GM12864 (cell line): ENCODE data around the gene PRRT3.
A peak's percentile ranks its signal among the peaks of the same experiment; 100 is the strongest.

ENCODE experiments used
- DNase-seq: peaks from one replicate; pipeline ENCODE4 v3.0.0-alpha.2; 2011; ENCODE audit warnings: low read depth
- H3K4me3 ChIP-seq: 2 replicates; pipeline ENCODE4 v1.5.1; 2011; ENCODE audit warnings: mild to moderate bottlenecking, low read depth, low read length, control low read depth
- TF ChIP-seq, protein P1 (sequence below): IDR thresholded peaks from 2 replicates; pipeline ENCODE4 v1.5.1; 2011; ENCODE audit warnings: low read depth, mild to moderate bottlenecking, moderate library complexity, low read length, control low read depth, inconsistent platforms; ENCODE audit errors: missing control alignments

PRRT3 gene

DNA sequence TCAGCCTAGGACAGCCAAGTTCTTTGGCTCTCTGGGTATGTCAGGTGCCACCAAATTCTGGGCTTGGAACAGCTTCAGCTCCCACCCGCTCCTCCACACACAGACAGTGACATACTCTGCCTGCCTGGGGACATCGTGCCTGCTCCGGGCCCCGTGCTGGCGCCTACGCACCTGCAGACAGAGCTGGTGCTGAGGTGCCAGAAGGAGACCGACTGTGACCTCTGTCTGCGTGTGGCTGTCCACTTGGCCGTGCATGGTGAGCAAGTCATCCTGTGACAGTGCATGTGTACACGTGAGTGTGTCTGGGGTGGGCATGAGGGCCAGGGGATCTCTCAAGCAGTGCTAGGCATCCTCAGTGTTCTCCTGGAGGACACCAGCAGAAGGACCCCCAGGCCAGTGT lies 34.4 kb downstream of the PRRT3 start:
- no peak overlapping the region for H3K4me3 ChIP-seq
- DNase-seq = no peak
- TF ChIP-seq, protein P1, sequence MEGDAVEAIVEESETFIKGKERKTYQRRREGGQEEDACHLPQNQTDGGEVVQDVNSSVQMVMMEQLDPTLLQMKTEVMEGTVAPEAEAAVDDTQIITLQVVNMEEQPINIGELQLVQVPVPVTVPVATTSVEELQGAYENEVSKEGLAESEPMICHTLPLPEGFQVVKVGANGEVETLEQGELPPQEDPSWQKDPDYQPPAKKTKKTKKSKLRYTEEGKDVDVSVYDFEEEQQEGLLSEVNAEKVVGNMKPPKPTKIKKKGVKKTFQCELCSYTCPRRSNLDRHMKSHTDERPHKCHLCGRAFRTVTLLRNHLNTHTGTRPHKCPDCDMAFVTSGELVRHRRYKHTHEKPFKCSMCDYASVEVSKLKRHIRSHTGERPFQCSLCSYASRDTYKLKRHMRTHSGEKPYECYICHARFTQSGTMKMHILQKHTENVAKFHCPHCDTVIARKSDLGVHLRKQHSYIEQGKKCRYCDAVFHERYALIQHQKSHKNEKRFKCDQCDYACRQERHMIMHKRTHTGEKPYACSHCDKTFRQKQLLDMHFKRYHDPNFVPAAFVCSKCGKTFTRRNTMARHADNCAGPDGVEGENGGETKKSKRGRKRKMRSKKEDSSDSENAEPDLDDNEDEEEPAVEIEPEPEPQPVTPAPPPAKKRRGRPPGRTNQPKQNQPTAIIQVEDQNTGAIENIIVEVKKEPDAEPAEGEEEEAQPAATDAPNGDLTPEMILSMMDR = no peak

DNA sequence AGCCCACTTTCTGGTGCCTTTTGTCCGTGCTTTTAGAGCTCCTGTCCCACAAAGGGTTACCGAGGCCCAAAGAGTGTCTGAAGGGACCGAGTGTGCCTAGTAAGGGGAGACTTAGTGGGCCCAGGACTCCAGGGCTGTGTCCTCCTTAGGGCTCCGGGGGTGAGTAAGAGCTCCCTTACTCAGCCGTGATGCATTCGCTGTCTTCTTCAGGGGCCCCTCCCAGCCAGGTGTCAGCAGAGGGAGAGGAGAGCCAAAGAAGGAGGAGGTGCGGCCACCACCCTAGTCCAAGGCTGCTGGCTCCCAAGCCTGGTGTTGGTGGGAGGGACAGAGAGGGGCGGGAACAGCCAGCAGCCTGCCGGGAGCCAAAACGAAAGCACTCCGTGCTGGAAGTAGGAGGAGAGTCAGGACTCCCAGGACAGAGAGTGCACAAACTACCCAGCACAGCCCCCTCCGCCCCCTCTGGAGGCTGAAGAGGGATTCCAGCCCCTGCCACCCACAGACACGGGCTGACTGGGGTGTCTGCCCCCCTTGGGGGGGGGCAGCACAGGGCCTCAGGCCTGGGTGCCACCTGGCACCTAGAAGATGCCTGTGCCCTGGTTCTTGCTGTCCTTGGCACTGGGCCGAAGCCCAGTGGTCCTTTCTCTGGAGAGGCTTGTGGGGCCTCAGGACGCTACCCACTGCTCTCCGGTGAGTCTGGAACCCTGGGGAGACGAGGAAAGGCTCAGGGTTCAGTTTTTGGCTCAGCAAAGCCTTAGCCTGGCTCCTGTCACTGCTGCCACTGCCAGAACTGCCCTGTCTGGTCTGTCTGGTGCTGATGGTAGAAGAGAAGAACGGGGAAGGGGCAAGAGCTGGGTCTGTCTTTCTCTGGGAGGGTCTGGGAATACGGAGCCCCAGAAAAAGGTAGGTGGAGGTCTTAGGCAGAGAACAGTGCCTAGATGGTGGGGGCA lies 35.2 kb downstream of the PRRT3 start, which contains the start of gene IL17RC:
Gene IL17RC (plus strand): TSS at position 365 of the 947 bp plus-strand sequence. CDS start 218 bp downstream, at position 583.
- DNase-seq = no peak
- TF ChIP-seq, protein P1 = no peak
- peak within 1 kb of the TSS; percentile 45; the same call in 1 of the 2 replicates for H3K4me3 ChIP-seq

DNA sequence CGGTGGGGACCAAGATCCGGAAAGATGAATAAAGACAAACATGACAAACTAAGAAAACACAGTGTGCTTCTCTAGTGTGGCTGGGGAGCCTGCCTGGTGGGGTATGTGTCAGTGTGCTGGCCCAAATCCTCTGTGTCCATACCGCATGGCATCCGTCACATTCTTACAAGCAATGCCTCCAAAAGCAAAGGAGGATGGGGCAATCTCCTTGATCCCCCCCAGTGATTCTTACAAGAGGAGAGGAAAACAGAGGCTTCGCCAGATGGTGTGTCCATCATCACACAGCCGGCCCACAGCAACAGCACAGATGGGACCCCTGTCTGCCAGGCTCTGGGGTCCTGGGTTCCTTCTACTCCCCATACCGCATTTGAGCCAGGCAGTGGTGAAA lies 35.9 kb downstream of the PRRT3 start:
- TF ChIP-seq, protein P1 = no peak
- DNase-seq = no peak
- no peak overlapping the region for H3K4me3 ChIP-seq

DNA sequence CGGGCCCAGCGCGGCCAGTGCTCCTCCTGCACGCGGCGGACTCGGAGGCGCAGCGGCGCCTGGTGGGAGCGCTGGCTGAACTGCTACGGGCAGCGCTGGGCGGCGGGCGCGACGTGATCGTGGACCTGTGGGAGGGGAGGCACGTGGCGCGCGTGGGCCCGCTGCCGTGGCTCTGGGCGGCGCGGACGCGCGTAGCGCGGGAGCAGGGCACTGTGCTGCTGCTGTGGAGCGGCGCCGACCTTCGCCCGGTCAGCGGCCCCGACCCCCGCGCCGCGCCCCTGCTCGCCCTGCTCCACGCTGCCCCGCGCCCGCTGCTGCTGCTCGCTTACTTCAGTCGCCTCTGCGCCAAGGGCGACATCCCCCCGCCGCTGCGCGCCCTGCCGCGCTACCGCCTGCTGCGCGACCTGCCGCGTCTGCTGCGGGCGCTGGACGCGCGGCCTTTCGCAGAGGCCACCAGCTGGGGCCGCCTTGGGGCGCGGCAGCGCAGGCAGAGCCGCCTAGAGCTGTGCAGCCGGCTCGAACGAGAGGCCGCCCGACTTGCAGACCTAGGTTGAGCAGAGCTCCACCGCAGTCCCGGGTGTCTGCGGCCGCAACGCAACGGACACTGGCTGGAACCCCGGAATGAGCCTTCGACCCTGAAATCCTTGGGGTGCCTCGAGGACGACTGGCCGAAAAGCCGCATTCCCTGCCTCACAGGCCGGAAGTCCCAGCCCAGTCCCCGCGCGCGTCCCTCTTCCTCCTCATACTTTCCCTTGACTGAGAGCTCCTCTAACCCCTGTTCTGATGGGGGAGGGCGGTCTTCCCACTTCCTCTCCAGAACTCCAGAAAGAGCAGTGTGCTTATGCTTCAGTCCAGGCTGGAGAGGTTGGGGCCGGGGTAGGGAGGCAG lies 36.7 kb downstream of the PRRT3 start:
- DNase-seq = no peak
- TF ChIP-seq, protein P1 = no peak
- H3K4me3 ChIP-seq = peak overlapping the region; percentile 45

DNA sequence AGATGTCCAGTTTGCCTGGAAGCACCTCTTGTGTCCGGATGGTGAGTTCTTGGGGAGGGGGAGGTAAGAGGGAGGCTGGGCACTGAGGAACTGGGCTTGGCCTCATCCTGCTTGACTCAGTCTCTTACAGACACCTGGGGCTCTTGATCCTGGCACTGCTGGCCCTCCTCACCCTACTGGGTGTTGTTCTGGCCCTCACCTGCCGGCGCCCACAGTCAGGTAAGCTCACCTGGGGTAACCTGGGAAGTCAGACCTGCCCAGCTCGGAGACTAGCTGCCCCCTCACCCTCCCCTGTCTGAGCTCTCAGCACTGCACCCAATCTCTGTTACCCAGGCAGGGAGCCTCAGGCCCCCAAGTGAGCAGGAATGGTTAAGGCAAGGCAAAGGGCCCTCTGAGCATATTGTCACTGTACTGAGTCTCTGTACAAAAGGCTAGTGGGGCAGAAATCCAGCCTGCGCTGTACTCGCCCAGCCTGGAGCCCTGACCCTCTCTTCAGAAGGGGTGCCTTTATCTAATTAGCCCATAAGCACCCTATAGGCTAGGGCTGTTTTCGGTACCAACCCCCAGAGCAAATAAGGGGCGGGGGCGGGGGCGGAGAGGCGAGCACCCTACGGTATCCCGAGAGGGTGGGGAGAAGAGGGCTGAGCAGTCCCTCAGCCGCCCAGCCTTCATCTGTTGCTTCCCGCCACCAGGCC lies 37.5 kb downstream of the PRRT3 start:
- 0 out of 2 replicates have a peak overlapping the region, but pooled peaks have one; percentile 45 for H3K4me3 ChIP-seq

DNA sequence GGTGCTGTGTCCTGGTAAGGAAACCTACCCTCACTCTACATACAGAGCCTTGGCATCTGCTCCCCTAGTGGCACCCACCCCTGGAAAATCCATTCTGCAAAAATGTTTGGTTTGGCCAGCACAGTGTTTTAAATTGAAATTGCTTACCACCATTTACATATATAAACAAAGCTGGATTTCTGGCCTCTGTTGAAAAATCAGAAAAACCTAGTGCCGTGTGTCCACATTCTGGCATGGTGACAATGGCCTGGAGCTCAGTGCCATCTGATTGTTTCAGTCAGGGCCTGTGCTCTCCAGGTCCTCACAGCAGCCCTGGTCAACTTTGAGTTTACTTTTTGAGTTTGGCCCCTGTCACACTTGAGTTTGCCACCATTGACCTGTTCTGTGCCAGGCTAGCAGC lies 38.2 kb downstream of the PRRT3 start:
- DNase-seq = no peak
- no peak overlapping the region for H3K4me3 ChIP-seq
- TF ChIP-seq, protein P1 = no peak

More for the DNA sequence above, 37.5 kb downstream of the PRRT3 start:
- TF ChIP-seq, protein P1 = no peak
- no peak for DNase-seq
